Fibroblast of skin of back (primary cell): ENCODE data around the gene WWP2.
"Not testable (repeated sequence)": the region's sequence is repeated elsewhere in the genome, so short reads cannot be mapped to it uniquely, and the experiment has no call there.

Experiments
- DNase-seq: peaks from one replicate; pipeline ENCODE4 v3.0.0-alpha.2; 2013

Gene WWP2

DNA sequence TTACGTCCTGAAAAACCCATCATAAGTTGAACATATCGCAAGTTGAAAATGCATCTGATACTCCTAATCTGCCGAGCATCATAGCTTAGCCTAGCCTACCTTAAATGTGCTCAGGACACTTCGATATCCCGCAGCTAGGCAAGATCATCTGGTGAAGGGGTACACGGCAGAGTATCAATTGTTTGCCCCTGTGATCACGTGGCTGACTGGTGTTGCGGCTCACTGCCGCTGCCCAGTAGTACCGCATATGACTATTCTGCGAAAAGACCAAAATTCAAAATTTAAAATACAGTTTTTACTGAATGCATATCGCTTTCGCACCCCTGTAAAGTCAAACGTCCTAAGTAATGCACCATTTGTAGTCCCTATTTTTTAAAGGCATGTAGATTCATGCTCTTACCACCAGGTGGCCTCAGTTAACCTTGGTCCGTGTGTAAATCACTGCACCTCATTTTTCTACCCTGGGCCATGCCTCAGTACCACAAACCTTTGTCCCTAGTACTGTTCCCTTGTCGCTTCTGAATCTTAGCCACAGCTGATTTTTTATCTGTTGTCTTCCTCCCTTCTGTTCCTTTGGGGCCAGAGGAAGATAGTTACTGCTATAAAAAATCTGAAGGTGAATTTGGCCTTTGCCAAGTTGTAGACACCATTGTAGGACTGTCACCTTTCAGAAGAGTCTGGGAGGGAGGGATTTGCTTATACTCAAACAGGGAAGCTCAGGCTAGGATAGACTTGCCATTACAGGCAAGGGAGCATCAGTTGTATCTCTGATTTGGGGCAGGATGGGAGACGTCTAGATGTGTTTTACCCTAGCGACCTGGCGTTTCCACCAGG, 34.4 kb downstream of the WWP2 start:
- peak; percentile 60 for DNase-seq

DNA sequence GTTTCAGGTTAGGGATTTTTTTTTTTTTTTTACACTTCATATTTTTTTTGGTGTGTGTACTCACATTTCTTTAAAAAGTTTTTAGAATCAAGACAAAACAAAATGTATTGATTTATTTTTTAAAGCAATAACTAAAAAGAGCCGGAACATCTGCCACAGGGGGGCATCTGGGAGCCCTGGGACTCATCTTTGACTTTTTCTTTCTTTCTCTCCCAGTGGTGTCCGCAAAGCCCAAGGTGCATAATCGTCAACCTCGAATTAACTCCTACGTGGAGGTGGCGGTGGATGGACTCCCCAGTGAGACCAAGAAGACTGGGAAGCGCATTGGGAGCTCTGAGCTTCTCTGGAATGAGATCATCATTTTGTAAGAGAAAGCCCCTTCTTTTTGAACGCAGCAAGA, 36.3 kb downstream of the WWP2 start:
- DNase-seq = no peak

DNA sequence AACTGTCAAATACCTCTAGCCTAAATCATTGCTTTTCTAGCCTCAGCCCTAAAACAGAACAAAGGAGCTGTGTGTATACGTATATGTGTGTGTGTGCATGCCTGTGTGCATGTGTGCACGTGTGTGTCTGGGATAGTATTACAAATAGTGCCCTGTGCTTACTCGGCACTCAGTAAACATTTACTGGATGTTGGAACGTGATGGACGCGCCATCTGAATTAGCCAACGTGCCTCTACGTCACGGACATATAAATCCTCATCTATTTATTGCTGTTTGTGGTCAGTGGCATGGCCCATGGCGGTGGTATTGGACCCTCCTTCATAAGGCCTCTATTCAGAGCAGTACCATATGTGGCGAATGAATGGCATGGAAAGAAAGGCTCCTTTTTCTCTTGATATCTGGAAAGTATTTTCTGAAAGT, 37.5 kb downstream of the WWP2 start:
- DNase-seq = peak; percentile 7

DNA sequence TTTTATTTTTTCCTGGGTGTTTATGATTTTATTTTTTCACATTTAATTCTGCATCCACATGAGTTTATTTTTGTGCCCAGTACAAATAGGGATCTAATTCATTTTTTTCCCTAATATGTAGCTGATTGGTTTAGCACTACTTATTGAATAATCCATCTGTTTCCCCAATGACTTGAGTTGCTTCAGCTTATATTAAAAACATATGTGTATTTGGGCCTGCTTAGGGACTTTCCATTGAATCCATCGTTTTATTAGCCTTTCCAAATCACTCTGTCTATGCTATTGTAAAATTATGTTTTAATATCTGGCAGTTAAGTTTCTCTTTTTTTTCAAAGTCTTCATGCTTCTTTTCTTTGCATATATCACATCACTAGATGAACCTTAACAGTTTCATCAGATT, 42.2 kb downstream of the WWP2 start:
- no peak for DNase-seq

DNA sequence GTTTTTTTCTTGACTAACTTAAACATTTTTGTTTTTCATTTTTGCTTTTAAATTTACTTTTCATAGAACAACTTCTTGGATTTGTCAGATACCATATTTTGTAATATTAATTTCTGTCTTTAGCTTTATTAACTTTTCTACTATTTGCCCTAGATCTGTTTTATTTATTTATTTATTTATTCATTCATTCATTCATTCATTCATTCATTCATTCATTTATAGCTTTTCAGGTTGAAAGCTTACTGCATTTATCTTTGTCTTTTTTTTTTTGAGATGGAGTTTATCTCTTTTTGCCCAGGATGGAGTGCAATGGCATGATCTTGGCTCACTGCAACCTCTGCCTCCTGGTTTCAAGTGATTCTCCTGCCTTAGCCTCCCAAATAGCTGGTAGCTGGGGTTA, 44.6 kb downstream of the WWP2 start:
- DNase-seq = not testable (repeated sequence)

DNA sequence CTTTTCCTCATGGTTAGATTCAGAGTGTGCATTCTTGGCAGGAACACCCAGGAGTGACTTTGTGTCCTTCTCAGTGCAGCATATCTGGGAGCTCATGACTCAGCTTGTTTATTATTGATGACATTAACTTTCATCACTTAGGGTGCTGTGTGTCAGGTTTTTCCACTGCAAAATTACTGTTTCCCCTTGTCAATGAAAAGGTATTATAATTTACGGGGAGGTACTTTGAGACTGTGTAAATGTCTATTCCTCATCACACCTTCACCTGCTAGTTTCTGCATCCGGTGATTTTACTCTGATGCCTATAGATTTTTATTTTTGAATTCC, 50.5 kb downstream of the WWP2 start:
- peak; percentile 16 for DNase-seq

DNA sequence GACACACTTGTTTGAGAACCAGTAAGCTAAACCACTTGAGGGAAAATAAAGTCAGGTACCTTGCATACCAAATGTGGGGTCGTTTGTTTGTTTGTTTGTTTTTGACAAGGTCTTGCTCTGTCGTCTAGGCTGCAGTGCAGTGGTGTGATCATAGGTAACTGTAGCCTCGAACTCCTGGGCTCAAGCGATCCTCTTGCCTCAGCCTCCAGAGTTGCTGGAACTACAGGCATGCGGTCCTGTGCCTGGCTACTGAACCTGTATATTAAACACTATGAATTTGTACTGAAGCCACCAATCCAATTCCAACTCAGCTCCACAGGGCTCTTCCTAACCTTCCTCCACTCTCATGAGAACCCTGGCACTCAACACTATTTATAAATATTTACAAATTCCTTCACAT, 51.9 kb downstream of the WWP2 start:
- no peak for DNase-seq

DNA sequence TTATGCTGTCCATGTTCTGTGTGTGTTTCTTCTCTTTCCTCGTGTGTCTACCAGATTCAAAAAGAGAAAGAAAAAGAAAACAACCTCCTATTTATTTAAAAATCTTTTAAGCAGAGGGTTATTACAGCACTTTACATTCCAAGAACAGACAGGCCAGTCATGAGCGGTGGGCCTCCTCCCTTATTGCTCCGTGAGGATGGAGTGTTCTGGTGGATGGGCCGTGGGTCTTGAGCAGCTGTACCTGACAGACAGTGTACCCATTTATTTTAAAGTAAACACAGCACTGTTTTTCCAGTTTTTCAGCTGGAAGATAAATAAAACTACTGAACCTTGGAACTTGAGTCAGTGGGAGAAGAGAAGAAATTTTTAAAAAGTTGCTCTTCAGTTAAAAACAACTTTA, 52.4 kb downstream of the WWP2 start:
- no peak for DNase-seq

DNA sequence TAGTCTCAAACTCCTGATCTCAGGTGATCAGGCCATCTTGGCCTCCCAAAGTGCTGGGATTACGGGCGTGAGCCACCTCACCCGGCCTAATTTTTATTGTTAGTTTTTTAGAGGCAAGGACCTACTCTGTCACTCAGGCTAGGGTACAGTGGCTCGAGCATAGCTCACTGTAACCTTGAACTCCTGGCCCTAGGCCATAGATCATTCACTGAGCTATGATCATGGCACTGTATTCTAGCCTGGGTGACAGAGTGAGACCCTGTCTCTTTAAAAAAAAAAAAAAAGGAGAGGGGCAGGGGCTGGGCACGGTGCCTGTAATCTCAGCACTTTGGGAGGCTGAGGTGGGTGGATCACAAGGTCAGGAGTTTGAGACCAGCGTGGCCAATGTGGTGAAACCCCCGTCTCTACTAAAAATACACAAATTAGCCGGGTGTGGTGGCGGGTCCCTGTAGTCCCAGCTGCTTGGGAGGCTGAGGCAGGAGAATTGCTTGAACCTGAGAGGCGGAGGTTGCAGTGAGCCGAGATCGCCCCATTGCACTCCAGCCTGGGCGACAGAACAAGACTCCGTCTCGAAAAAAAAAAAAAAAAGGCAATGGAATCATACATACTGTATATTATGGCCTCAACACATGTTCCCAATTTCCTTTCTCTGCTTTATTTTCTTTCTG, 53.2 kb downstream of the WWP2 start:
- not testable (repeated sequence) for DNase-seq

DNA sequence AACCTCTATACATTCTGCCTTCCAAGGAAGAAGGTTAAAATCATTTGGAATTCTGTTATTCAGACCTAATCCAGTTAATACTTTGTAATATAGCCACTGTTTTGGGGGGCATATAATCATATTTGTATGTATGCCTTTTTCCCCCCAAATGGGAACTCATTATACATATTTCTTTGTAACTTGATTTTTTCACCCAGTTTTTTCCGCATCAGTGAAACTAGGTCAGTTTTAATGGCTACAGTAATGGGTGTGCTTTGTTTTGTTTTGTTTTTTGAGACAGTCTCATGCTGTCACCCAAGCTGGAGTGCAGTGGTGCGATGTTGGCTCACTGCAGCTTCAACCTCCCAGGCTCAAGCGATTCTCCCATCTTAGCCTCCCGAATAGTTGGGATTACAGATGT, 54.9 kb downstream of the WWP2 start:
- DNase-seq = no peak

DNA sequence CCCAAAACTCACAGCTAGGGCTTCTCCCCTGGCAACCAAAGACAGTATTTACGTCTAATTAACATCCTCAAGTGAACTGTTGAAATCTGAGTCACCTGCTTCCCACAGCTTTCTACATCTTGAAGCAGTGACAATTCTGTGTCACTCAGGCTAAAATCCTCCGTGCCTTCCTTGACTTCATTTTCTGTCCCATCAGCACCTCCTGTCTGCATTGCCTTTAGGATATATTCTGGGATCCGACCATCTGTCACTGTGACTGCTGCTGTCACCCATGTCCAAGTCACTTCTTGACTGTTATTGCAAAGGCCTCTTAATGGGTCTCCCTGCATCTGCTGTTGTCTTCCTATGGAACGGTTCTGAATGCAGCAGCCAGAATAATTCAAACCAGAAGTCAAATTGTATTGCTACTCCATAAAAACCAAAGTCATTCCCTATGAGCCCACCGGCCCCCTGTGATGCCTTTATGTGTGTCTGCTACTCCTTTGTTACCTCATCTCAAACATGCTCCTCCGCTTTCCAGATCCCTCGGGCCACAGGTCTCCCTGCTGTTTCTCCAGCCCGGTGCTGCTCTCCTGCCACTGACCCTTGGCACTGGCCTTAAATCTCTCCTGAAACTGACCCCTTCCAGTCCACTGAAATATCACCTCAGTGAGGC, 56.9 kb downstream of the WWP2 start:
- DNase-seq = no peak

DNA sequence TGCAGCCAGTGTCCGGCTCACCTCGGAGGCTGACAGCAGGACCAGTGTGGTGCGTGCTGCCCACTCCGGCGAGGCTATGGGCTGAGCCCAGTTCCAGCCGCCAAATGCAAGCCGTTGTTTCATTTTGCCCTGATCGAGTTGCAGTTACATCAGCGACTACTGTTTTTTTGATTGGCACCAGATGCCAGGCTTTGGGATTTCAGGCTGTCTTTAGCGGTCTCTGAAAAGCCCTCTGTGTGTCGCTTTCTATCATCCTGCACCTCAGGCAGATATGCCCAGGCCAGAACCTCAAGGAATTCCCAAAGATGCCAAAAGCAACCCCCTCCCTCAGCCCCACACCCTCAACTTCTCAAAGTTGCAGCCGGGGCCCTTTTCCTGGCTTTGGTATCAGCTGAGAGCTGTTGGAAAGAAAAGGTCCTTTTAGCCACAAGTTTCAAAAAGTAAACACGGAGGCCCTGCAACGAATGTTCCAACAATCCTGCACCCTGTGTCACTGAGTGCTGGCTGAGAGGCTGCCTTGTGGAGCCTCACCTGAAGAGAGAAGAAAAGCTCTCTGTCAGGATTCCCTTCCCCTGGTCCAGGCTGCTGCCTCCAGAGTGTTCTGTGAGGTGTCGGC, 58.9 kb downstream of the WWP2 start:
- peak; percentile 55 for DNase-seq

DNA sequence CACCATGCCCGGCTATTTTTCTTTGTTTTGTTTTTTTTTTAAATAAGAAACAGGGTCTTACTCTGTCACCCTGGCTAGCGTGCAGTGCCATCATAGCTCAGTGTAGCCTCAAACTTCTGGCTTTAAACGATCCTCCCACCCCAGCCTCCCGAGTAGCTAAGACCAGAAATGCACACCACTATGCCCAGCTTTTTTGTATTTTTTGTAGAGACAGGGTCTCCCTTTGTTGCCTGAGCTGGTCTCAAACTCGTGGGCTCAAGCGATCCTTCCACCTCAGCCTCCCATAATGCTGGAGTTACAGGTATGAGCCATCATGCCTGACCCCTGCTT, 59.7 kb downstream of the WWP2 start:
- DNase-seq = no peak

DNA sequence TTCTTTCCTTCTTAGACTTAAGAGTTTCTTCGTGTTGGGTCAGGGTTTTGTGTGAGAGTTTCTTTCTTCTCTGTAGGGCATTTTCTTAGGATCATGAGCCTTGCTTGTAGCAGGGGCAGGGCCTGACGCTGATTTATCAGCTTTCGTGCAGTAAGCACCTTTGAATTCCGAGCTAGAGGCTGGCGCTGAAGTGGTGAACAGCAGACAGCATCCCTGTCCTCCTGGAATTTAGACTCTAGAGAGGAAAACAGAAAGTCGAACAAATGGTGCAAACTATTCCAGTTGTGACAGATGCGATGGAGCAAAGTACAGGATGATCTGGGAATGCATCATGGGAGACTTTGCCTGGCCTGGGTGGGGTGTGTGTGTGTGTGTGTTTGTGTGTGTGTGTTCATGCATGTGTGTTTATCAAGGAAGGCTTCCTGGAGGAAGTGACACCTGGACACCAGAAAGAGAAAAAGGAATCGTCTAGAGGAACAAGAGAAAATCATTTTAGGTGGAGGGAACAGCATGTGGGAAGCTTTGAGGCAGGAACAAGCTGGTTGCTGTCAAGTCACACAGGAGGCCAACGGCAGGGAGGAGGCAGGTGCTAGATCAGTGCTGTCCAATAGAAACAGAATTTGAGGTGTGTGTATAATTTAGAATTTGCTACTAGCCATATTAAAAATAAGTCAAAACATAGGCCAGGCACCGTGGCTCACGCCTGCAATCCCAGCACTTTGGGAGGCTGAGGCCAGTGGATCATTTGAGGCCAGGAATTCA, 60.2 kb downstream of the WWP2 start:
- no peak for DNase-seq

DNA sequence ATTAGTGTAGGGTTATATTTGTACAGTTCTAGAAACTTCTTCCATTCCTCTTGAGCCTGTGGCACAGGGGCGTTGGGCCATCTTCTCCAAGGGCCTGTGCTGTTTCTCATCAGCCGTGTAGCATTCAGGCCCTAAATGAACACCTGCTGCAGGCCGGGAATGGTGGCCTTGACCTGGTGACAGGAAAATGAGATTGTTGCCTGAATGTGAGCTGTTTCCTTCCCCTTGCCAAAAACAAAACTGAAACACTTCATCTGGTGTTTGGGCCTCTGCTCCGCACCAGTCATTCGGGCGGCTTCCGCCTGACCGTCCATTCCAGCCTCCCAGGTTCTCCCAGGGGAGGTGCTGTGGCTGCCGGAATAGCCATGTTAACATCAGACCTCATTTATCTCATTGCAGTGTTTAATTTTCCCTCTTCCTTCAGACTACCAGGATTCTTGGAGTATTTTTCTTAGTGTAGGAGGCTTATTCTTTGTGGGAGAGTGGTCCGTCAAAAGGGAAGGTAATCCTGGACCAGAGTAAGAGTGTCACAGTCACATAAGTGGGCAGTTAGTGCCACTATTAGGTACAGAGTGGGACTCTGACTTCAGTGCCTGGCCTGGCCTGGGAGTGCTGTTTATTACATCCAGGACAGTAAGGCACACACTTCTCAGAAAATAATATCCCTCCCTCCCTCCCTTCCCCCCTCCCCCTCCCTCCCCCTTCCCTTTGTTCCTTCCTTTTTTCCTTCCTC, 61.9 kb downstream of the WWP2 start:
- no peak for DNase-seq

DNA sequence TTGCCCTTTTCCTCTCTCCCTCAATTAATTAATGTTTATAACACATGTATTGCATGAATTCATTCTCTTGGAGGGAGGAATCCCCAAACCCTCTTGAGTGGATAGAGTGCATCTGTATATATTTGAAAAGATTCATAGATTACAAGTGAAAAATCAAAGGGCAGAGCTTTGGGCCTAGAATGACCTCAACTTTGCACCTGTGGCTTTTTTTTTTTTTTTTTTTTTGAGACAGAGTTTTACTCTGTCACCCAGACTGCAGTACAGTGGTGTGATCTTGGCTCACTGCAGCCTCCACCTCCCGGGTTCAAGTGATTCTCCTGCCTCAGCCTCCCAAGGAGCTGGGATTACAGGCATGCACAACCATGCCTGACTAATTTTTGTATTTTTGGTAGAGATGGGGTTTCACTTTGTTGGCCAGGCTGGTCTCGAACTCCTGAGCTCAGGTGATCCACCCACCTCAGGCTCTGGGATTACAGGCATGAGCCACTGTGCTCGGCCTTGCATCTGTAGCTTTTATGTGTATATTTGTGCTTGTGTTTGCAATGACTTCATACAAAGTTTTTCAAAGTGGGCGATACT, 62.5 kb downstream of the WWP2 start:
- not testable (repeated sequence) for DNase-seq

DNA sequence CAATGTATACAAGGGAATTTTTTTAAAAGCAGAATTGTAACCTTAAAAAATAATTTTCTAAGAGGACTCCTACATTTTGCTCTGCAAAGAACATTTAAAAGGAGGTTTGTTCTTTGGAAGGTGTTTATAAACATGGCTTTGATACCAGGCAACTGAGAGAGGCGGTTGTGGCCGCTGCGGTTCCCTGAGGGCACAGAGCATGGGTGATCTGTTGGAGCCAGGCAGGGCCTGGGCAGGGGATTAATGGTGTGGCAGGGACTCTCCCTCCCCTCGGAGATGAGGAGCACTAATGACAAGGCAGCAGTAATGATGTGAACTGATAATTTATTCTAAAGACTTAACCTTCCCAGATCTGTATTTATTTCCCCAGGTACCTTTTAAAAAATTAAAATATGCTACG, 65.4 kb downstream of the WWP2 start:
- DNase-seq = no peak

DNA sequence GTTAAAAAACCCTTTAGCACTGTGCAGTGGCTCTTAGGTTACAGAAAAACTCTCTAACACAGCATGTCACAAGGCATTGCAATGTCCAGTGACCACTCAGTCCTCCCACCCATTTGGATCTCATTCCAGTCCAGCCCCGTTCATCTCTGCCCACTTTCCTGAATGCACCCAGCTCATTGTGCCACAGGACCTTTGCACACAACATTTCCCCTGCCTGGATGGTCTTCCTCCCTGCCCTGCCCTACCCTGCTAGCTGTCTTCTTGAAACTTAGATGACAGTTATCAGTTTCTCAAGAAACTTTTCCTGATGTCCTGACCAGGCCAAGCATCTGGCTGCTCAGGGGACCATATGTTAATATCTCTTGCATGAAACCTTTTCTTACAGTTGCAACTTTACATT, 67.2 kb downstream of the WWP2 start:
- no peak for DNase-seq

DNA sequence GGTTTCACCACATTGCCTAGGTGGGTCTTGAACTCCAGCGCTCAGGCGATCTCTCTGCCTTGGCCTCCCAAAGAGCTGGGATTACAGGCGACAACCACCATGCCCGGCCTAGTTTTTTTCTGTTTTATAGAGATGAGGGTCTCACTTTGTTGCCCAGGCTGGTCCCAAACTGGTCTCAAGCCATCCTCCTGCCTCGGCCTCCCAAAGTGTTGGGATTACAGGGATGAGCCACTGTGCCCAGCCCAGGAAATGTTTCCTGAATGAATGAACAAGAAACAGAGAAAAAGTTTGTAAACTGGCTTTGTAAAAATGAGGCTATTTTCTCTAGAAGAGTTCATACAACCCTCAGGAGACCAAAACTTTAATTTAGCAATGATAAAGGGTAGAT, 68.0 kb downstream of the WWP2 start:
- DNase-seq = no peak

DNA sequence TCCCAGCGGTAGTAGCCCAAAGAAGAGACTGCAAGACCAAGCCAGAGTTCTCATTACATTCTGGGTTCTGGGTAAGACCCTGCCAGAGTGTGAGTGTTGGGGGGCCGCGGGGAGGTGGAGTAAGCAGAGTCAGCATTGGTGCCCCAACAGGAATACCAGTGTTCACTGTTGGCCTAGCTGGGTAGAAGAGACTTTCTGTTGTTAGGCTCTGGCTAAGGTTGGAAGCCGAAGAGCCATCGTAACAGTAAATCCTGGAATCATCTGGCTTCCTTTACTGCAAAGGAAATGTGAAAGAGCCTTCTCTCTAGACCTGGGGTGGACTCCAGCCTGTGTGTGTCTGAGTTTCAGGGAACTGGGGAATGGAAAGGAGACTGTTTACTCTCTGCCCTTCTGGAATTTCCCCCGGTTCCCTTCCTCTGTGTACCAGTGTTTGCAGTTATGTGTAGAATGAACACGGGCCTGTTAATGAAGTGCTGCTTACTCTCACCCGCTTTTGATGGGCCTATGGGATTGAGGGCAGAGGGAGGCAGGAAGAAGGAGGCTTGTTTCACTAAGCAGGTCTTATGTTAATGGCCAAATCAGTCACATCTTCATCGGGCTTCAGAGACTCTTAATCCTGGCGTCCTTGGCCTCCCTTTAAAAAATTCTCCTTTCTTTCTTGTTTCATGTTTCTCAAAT, 68.5 kb downstream of the WWP2 start:
- DNase-seq = no peak
